Right ventricle myocardium superior (tissue), 1 donor: ENCODE data around the gene TIPRL. TPM values are rescaled to one million over a fixed set of nuclear protein-coding genes. Genes with fewer than 3 reads are reported as not detected.

ENCODE experiments used
- ATAC-seq: fragments of 200-7000 bp; cut with Tn5 transposase; one replicate; pipeline ENCODE4 v1.9.1; 2020; ENCODE audit warnings: mild to moderate bottlenecking; ENCODE audit not compliant: poor library complexity
- DNase-seq: peaks from one replicate; pipeline ENCODE4 v3.0.0-alpha.2; 2020
- intact Hi-C: fragments of 100-400 bp; cut with DNase I; formaldehyde crosslinking; loops from one replicate; pipeline ENCODE4 v1.11.2; 2022
- long read RNA-seq: library from polyadenylated mRNA; unstranded; transcript quantifications from one replicate; pipeline ENCODE4 v2.0.0, GENCODE V29; 2021
- total RNA-seq: library from RNA; stranded (reverse); fragmentation: NEBNext Ultra II Directional; extraction: Animal tissue kit (Norgen Biotek cat#: 25700); gene quantifications from one replicate; pipeline ENCODE4 v1.2.1, GENCODE V29; 2021
- donor health status: DM: no; HTN: yes; CAD: no; lungs with severe emphysema.

Gene TIPRL
- total RNA-seq, result 23.6 TPM
- long read RNA-seq, transcript TIPRL-202 (7 exons, 3,032 nt), result major isoform, 40 of 47 reads
- long read RNA-seq, partial matches to known transcripts, result 0 of 47 reads
- long read RNA-seq, other reads (novel, unspliced or antisense), result 7 of 47 reads

DNA sequence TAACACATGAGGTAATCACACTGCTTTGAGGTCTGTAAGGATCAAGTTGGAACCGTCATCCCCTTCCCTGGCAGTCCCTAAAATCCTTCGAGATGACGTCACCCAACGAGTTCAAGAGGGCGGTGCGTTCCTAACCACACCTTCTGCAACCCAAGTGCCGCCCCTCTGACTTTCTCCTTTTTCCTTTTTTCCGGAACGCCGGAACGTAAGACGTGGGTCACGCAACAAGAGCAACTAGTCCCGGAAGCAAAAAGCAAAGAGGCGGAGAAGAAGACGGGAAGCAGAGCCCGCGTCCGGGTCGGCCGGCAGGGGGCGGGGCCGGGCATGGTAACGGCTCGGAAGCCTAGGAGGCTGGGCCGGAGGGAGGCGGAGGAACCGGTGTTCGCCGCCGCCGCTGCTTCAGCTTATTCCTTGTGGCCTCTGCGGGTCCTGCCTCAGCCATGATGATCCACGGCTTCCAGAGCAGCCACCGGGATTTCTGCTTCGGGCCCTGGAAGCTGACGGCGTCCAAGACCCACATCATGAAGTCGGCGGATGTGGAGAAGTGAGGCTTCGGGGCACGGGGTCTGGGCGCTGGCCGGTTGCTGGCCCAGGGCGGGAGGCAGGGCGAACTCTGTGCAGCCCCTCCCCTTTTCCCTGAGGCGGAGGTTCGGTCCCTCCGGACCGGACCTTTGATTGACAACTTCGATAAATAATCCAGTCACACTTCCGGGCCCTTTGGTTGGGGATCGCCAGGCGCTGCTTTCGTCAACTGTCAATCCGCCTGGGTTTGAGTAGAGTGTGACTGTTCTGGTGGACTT is at the start of gene TIPRL:
Gene TIPRL, plus strand, starts transcription at position 325 of the 800 bp plus-strand sequence. Its CDS starts 116 bp downstream, at position 441.
- ATAC-seq (peak; percentile 99), DNase-seq (peak; percentile 97)
- intact Hi-C loops, result no loop called here

DNA sequence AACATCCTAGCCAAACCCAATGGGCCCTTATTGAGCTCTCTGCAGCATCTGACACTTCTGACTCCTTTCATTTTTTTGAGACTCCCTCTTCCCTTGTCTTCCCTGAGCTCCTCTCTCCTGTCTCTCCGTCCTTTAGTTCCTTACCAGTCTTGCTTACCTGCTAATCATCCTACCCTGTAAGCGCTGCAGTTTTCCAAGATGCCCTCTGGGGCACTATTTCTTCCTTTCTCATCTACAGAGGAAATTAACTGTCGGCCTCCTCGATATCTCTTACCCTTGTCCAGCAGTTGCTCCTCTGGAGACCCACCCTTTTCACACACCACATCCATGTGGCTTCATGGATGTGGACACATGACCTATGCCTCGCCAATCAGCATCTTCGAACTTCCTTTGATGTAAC is 48.8 kb upstream of the TIPRL start:
- intact Hi-C loops, result no loop called here
- ATAC-seq, result no peak
- no peak for DNase-seq

DNA sequence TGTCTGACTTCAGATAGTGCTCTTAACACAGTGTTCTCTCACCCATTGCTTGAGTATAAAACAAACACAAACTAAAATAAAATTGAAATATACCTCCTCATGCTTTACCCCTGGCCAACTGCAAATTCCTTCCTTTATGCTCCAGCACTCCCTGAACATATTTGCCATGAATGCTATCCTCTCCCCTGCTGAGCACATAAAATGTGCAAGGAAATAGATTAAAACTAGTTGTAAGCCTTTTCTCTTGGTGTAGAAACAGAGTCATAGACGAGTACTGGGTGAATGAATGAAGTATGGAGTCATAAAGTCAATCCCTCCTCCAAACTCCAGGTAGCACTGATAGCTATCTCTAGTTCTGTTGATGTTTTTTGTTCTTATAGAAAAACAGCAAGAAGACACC is 44.6 kb upstream of the TIPRL start:
- intact Hi-C loops, result no loop called here
- ATAC-seq (no peak), DNase-seq (no peak)

DNA sequence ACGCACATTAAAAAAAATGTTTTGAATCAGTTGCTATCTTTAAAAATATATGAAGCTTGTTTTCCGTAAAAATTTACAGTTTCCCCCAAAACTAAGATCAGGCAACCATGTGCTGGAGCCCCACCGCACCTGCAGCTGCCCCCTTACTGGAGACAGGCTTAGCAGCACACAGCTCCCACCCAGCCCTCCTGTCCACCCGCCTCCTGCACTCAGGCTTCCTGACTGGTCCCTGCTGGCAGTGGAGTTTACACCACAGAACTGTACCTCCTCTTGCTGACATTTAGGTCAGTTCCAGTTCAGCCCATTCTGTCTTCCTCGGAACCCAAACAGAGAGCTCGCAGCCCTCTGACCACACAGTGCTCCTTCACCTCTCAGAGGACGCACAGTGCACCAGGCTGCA is 44.1 kb upstream of the TIPRL start:
- intact Hi-C loops, result no loop called here
- ATAC-seq, result no peak
- DNase-seq, result no peak

DNA sequence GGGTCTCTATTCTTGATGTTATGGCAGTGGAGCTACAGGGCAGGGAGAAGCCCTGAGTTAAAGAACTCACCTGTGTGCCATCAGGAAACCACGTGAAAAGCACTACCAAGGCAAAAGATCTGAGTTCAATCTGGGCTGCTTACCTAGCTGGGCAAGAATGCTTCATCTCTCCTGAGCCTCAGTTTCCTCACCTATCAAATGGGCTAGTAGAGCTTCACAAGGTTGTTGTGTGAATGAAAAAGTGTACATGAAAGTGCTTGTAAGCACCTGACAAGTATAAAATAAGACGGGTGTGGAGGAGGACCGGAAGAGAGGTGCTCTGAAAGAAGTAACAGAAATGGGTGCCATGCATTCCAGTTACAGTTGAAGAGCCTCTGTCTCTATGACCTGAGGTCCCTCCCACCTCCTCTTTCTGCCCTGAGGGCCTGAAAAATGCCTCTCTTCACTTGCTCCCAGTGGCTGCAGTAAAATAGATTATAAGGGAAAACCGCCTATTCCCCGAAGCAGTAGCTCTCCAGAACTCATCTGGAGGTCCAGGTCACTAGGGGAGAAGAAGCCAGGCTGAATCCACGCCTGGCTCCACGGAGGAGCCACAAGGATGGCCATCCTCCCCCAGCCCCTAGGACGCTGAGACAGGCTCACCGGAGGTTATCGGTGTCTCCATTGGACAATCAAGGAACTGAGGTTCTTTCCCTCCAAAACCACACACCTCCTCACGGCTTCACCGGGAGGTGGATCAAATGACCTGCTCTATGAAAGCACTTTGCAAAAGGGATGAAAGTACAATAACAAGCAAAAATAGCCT is 43.4 kb upstream of the TIPRL start:
- ATAC-seq (no peak), DNase-seq (no peak)
- intact Hi-C loops, result no loop called here

GRCh38 chr1:168135921-168136708 is 42.6 kb upstream of the TIPRL start:
- DNase-seq (peak; percentile 53), ATAC-seq (peak; percentile 43)
- intact Hi-C loops, result no loop called here

DNA sequence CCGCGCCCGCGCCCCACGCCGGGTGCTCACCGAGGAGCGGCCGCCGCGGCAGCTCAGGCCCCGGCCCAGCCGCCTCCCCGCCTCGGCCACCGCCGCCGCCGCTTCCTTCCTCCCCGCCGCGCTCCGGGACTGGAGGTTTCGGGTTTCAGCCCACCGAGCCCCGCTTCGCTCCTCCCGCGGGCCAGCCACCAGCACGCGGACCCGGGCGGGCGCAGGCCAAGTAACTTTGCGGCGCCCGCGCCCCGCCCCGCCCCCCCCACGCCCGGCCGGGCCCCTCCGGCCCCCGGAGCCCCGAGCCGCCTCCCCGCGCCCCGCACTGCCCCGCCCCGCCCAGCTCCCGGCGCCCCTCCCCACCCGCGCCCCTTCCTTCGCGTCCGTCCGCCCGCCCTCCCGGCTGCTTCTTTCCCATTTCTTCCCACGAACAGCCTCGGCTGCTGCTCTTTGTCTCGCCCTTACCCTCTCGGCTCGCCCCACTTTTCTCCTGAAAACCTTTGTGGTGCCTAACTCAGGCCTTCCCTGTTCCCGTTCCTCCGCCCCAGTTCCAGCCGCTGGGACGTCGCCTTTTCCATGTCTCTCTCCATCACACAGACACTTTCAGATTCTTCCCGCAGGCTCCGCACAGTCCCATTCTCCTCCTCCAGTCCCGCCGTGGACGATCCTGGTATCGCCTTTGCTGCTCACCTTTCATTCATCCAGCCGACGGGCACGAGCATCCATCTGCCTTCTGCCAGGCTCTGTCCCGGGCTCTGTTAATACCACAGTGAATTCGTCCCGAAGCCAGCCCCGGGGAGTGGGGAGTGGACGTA is 41.9 kb upstream of the TIPRL start, which contains the start of gene GPR161:
Gene GPR161, minus strand, starts transcription at position 222 of the 806 bp plus-strand sequence. CDS start 32,080 bp downstream, outside the sequence.
- intact Hi-C loops, result no loop called here
- DNase-seq, result peak; percentile 76
- ATAC-seq, result peak; percentile 76

GRCh38 chr1:168137515-168137821 is 41.3 kb upstream of the TIPRL start:
- DNase-seq (no peak), ATAC-seq (peak; percentile 43)
- intact Hi-C loops, result no loop called here

GRCh38 chr1:168138134-168138533 is 40.6 kb upstream of the TIPRL start:
- intact Hi-C loops, result no loop called here
- ATAC-seq (no peak), DNase-seq (no peak)

GRCh38 chr1:168139070-168139469 is 39.7 kb upstream of the TIPRL start:
- ATAC-seq (no peak), DNase-seq (no peak)
- intact Hi-C loops, result no loop called here

DNA sequence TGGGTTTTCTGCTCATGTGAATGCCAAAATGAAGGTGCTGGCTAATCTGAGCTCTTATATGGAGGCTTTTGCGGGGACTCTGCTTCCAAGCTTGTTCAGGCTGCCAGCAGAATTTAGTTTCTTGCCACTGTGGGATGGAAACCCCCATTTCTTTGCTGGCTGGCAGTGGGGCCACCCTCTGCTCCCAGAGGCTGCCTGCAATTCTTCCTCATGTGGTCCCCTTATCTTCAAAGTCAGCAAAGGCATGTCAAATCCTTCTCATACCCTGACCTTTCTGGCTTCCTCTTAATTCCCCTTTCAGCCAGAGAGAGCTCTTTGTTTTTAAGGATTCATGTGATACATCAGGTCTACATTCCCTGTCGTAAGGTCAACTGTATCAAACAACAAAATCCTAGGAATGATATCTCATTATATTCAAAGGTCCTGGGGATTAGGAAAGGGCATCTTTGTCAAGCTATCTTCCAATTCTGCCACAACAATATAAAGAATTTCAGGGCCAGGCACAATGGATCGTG is 36.8 kb upstream of the TIPRL start:
- no peak for DNase-seq
- intact Hi-C loops, result no loop called here
- ATAC-seq, result no peak

- intact Hi-C loops, result no loop called here
- ATAC-seq (peak; percentile 96), DNase-seq (peak; percentile 91)
These were observed 33.3 kb upstream of the TIPRL start for GRCh38 chr1:168145184-168146159.

DNA sequence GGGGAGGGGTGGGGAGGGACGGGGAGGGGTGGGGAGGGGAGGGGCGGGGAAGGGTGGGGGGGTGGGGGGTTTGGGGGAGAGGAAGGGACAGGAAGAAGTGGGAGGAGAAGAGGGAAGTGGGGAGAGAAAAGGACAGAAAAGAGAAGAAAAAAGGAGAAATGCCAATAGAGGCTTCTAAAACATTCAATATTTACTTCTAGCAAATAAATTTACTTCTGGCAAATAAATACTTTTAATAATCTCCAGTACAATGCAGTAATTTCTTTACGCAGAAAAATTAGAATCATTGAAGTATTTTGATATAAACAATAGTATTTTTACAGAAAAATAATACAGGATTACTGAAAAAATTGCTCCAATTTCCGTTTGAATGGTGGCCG is 32.6 kb upstream of the TIPRL start:
- ATAC-seq (no peak), DNase-seq (no peak)
- intact Hi-C loops, result no loop called here

- intact Hi-C loops, result no loop called here
- no peak for ATAC-seq
These were observed 32.1 kb upstream of the TIPRL start for GRCh38 chr1:168146626-168147025.

DNA sequence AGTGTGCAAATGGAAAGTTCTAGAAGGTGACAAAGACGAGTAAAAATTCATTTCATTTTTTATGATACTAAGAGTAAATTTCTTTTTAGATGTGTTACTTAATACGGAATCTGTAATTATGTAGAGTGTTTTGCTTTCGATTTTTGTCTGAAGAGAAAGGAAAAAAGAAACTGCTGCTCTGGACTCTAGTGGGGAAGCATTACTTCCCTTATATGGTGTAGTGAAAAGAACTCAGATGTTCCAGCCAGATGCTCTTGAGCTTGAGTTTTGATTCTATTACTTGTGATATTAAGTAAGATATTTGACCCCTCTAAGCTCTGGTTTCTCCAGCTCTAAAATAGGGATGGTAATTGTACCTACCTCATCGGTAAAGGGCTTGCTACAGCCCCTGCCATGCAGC is 29.8 kb upstream of the TIPRL start:
- DNase-seq (no peak), ATAC-seq (no peak)
- intact Hi-C loops, result no loop called here

More at GRCh38 chr1:168146626-168147025, 32.1 kb upstream of the TIPRL start:
- no peak for DNase-seq

DNA sequence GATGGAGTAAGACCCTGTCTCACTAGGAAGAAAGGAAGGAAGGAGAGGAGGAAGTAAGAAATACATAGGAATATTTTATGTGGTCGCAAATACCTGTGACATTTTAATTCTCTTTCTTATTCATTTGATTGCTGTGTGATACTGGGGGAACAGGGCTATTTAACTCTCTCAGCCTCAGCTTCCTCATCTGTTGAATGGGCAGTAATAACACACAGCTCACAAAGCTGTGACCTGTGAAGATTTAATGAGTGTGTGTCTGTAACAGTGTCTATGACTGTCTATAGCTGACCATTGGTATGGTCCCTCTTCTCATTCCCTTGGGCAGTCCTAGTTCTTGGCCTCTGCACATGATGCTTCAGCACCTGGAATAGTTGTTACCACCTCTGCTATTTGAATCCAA is 28.5 kb upstream of the TIPRL start:
- no peak for ATAC-seq
- no peak for DNase-seq
- intact Hi-C loops, result no loop called here

- intact Hi-C loops, result no loop called here
- ATAC-seq, result no peak
- no peak for DNase-seq
These were observed 26.8 kb upstream of the TIPRL start for GRCh38 chr1:168151935-168152334.
